ENCODE results near the gene CTRL. TPM values are rescaled to one million over a fixed set of nuclear protein-coding genes. Genes with fewer than 3 reads are reported as not detected.

Gene CTRL
- total RNA-seq, 2 experiments from 2014 or later: 3.8 to 3.9 TPM

DNA sequence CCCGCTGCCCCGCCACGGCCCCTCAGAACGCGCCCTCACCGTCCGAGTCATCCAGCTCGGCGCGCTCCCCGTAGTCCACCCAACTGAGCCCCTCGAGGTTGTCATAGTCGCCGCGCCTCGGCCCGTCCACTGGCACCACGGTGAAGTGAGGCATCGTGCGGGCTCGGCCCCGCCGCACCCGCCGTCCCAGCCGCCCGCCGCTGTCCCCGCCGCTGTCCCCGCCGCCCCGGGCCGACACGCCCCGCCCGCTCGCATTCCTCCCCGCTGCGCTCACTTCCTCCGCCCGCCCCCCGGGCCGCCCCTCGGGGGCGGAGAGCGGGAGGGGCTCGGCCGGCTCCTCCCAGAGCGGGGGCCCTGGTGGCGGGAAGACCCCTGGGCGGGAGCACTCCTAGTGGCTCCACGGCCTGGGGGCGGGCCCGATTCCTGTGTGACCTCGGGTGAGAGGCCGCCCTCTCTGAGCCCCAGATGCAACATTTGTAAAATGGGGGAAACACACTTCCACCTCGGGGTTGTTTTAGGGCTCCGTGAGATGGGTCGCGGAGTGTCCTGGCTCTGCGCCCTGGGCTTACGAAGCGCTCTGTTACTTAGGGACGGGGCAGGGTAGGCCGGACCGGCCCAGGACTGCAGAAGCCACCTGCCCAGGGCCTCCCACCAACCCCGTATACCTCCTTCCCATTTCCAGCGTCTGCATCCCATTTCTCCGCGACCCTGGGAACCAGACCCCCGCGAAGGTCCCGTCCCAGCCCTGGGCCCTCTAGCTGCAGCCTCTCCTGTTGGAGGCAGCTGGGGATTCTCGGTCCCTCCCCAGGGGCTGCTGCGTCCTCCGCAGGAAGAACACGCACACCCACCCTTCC lies 37.0 kb upstream of the CTRL start, which contains the start of gene SLC12A4:
Gene SLC12A4 (minus strand): TSS at position 238 of the 854 bp plus-strand sequence. CDS start 84 bp downstream, at position 154.
- Mint-ChIP-seq H3K9me3 (no peaks in the 10 kb centered on the region), H3K27ac (peak within 1 kb of the TSS; percentile 93), H3K4me3 (peak within 1 kb of the TSS; percentile 95), H3K27me3 (no peaks in the 10 kb centered on the region), H3K36me3 (ENCODE audit: low read depth) (peaks cover 1% of the 10 kb centered on the region), H3K4me1 (ENCODE audit: low read depth) (peaks cover 18% of the 10 kb centered on the region)
- ChIA-PET POLR2A (interaction anchor here (0.6 to 2.0 kb wide), 8 partner anchors 15 to 135 kb away, joined by 3 to 7 read pairs (median 4); partner anchors contain the start of genes DDX28 and DUS2), CTCF (interaction anchor here (1.0 to 1.8 kb wide), 5 partner anchors 12 to 152 kb away, joined by 3 to 11 read pairs (median 4); partner anchors contain the start of gene DPEP3)
- DNase-seq (peak; percentile 96), ATAC-seq (peak; percentile 92)
- intact Hi-C loops (cut with micrococcal nuclease): no loop called here
- TF ChIP-seq, protein P1, sequence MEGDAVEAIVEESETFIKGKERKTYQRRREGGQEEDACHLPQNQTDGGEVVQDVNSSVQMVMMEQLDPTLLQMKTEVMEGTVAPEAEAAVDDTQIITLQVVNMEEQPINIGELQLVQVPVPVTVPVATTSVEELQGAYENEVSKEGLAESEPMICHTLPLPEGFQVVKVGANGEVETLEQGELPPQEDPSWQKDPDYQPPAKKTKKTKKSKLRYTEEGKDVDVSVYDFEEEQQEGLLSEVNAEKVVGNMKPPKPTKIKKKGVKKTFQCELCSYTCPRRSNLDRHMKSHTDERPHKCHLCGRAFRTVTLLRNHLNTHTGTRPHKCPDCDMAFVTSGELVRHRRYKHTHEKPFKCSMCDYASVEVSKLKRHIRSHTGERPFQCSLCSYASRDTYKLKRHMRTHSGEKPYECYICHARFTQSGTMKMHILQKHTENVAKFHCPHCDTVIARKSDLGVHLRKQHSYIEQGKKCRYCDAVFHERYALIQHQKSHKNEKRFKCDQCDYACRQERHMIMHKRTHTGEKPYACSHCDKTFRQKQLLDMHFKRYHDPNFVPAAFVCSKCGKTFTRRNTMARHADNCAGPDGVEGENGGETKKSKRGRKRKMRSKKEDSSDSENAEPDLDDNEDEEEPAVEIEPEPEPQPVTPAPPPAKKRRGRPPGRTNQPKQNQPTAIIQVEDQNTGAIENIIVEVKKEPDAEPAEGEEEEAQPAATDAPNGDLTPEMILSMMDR (IDR thresholded peaks at IDR 0.05): no peak

DNA sequence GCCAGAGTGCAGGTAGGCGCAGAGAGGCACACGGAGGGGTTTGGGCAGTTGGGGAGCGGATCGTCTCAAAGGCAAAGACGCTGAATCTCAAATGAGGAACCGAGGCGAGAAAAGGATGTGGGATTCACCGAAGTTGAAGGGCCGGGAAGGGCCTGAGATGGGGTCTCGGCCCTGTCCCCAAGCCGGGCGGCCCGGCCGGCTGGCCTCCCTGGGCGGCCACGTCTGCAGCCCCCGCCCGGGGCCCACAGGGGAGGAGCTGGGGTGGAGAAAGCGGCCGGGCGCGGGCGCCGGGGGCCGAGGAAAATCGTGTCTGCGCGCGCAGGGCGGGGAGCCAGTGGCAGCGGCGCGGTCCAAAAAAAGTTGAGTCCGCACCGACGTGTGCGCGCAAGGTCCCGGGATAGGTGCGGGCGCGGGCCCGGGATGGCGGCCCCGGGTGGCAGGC lies 36.3 kb upstream of the CTRL start:
- ChIA-PET CTCF (interaction anchor here (1.5 to 2.1 kb wide), 2 partner anchors 84 to 151 kb away, joined by 3 to 7 read pairs; partner anchors contain the start of gene NRN1L), POLR2A (interaction anchor here (0.7 to 2.0 kb wide), 5 partner anchors 16 to 134 kb away, joined by 3 to 7 read pairs (median 4); partner anchors contain the start of genes DDX28 and DUS2)
- DNase-seq (peak; percentile 42), ATAC-seq (peak; percentile 5)
- TF ChIP-seq, protein P1 (IDR thresholded peaks at IDR 0.05): no peak
- H3K27me3 Mint-ChIP-seq: no peaks in the 10 kb centered on the region
- peaks cover 18% of the 10 kb centered on the region for H3K4me1 Mint-ChIP-seq (ENCODE audit: low read depth)
- peak overlapping the region; percentile 93 for H3K27ac Mint-ChIP-seq
- intact Hi-C loops (cut with micrococcal nuclease): no loop called here
- no peaks in the 10 kb centered on the region for H3K9me3 Mint-ChIP-seq
- peak overlapping the region; percentile 95 for H3K4me3 Mint-ChIP-seq
- peaks cover 3% of the 10 kb centered on the region for H3K36me3 Mint-ChIP-seq (ENCODE audit: low read depth)

DNA sequence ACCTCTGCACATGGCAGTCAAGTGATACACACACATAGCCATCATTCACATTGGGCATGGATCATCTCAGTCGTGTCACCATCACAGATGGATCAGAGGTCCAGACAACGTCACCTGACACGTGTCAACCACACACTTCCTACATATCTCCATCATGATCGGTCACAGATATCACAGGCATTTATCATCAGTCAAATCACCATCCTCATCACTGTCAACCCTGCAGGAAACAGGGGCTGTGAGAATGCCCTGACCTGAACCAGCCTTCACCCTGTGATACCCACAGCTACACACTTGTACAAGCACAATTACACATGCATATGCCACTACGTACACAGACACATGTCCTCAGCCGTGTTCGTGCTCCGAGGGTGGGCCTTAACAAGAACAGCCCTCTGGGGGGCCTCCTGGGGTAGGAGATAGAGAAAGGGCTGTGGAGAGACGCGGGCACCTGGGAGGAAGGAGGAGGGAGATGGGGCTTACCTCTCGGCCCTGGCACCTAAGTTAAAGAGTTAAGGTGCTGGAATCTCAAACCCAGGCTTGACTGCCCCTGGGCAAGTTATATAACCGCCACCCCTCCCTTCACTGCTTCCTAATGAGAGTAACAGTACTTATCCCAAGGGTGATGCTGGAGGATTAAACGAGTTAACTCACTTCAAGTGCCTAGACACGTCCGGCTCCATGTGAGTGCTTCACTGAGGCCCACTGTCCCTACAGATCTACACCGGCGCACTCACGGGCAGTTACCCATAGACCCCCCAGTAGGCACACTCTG lies 35.7 kb upstream of the CTRL start:
- intact Hi-C loops (cut with micrococcal nuclease): no loop called here
- H3K4me3 Mint-ChIP-seq: peak overlapping the region; percentile 95
- TF ChIP-seq, protein P1 (IDR thresholded peaks at IDR 0.05): no peak
- H3K9me3 Mint-ChIP-seq: no peaks in the 10 kb centered on the region
- ChIA-PET POLR2A (interaction anchor here (1.0 to 2.5 kb wide), 6 partner anchors 25 to 73 kb away, joined by 3 to 12 read pairs (median 4); partner anchors contain the start of genes DDX28, DUS2 and PSMB10), CTCF (interaction anchor here (1.0 to 2.1 kb wide), 3 partner anchors 25 to 151 kb away, joined by 3 to 7 read pairs (median 4); partner anchors contain the start of gene NRN1L)
- peaks cover 8% of the 10 kb centered on the region for H3K36me3 Mint-ChIP-seq (ENCODE audit: low read depth)
- peak; percentile 68 for DNase-seq
- no peaks in the 10 kb centered on the region for H3K27me3 Mint-ChIP-seq
- H3K27ac Mint-ChIP-seq: peak overlapping the region; percentile 93
- ATAC-seq: peak; percentile 15
- H3K4me1 Mint-ChIP-seq (ENCODE audit: low read depth): peaks cover 18% of the 10 kb centered on the region

DNA sequence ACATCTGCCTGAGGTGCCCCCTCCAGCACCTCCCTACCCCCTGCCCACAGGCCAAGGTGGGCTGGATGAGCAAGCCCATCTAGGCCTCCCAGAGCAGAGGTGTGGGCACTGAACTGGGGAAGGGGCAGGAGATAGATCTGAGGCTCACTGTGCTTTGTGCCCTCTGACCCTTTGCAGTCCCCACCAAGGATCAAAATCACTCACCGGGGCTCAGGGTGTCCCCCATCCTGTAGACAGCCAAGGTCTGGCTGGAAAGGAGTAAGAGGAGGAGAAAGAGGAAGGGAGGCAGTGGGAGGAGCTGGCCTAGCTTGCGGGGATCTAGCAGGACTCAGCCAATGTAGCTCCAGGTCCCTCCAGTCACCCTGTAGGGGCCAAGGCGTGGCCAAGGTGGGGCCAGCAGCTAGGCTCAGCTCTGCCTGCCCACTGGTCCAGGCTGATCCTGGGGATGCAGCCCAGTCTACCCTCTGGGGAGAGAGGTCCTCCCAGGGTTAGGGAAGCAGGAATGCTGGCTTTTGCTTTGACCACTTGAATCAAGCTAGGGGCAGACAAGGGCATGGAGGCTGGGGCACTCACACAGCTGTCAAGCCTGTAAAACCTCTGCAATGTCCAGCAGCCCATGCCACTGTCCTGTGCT lies 35.0 kb upstream of the CTRL start:
- TF ChIP-seq, protein P1 (IDR thresholded peaks at IDR 0.05): no peak
- DNase-seq (no peak), ATAC-seq (no peak)
- Mint-ChIP-seq H3K9me3 (no peaks in the 10 kb centered on the region), H3K4me1 (ENCODE audit: low read depth) (peaks cover 18% of the 10 kb centered on the region), H3K36me3 (ENCODE audit: low read depth) (peaks cover 15% of the 10 kb centered on the region), H3K27ac (no peak overlapping the region), H3K27me3 (no peaks in the 10 kb centered on the region), H3K4me3 (peak overlapping the region; percentile 95)
- ChIA-PET POLR2A (interaction anchor here (0.9 to 2.5 kb wide), 7 partner anchors 14 to 83 kb away, joined by 3 to 12 read pairs (median 3); partner anchors contain the start of genes DDX28, DUS2 and PSMB10), CTCF (interaction anchor here (1.0 to 2.2 kb wide), 3 partner anchors 25 to 83 kb away, joined by 4 to 7 read pairs (median 7); partner anchors contain the start of gene NRN1L)
- intact Hi-C loops (cut with micrococcal nuclease): no loop called here
